ENCODE data around the gene TMPRSS4.

GRCh38 chr11:118120793-118121192 is 43.9 kb downstream of the TMPRSS4 start:
- no peak for TF ChIP-seq CTCF (conservative IDR thresholded peaks at IDR 0.05; ENCODE audit: low read depth, low read length)
- no peak for TF ChIP-seq POLR2A (IDR thresholded peaks at IDR 0.05; ENCODE audit: low read depth, low read length)
- no peak for TF ChIP-seq CEBPB (IDR thresholded peaks at IDR 0.05; ENCODE audit: low read depth, low read length)
- no peak for TF ChIP-seq FOS (IDR thresholded peaks at IDR 0.05; ENCODE audit: low read depth, low read length)
- no peak for TF ChIP-seq CHD1 (IDR thresholded peaks at IDR 0.05; ENCODE audit: low read depth, low read length)
- no peak for TF ChIP-seq MAFK (IDR thresholded peaks at IDR 0.05; ENCODE audit: low read depth, low read length)
- TF ChIP-seq, protein P1, sequence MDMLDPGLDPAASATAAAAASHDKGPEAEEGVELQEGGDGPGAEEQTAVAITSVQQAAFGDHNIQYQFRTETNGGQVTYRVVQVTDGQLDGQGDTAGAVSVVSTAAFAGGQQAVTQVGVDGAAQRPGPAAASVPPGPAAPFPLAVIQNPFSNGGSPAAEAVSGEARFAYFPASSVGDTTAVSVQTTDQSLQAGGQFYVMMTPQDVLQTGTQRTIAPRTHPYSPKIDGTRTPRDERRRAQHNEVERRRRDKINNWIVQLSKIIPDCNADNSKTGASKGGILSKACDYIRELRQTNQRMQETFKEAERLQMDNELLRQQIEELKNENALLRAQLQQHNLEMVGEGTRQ (IDR thresholded peaks at IDR 0.05; ENCODE audit: low read depth, low read length), result no peak
- no peak for TF ChIP-seq RCOR1 (IDR thresholded peaks at IDR 0.05; ENCODE audit: insufficient replicate concordance, low read length)

Data from IMR-90 (cell line).